ENCODE measurements around the gene SLC22A7. TPM values are rescaled to one million over a fixed set of nuclear protein-coding genes. Genes with fewer than 3 reads are reported as not detected.

SLC22A7 gene
- total RNA-seq, 2 experiments from 2014 or later = not detected

DNA sequence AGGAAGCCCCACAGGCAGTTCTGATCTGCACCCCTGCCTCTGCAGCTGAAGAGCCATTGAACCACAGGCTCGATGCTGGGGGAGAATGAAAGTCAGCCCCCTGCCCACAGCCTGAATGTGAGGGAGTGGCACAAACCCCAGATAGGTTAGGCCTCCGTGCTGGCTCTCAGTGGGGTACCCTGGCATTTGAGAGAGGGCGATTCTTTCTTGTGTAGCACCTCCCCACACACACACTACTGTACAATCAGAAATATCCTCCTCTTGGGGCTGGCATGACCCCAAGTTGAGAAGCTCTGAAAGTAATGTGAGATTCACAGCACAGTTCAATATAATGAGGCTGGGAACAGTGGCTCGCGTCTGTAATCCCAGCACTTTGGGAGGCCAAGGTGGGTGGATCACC is 36.9 kb upstream of the SLC22A7 start:
- no peak for TF ChIP-seq CTCF (IDR thresholded peaks at IDR 0.05)
- POLR2A ChIA-PET = no interaction called here
- peaks cover 2% of the 10 kb centered on the region for H3K27me3 Mint-ChIP-seq
- ATAC-seq (no peak), DNase-seq (no peak)
- peaks cover 7% of the 10 kb centered on the region for H3K4me1 Mint-ChIP-seq (ENCODE audit: low read depth)
- CTCF ChIA-PET = interaction anchor here (4.3 kb wide), 2 partner anchors 137 to 246 kb away, joined by 20 read pairs; no protein-coding TSS in a partner anchor
- H3K9me3 Mint-ChIP-seq = no peaks in the 10 kb centered on the region
- H3K4me3 Mint-ChIP-seq = no peak overlapping the region
- H3K36me3 Mint-ChIP-seq (ENCODE audit: low read depth) = no peaks in the 10 kb centered on the region
- intact Hi-C loops (cut with micrococcal nuclease) = no loop called here
- no peak overlapping the region for H3K27ac Mint-ChIP-seq

DNA sequence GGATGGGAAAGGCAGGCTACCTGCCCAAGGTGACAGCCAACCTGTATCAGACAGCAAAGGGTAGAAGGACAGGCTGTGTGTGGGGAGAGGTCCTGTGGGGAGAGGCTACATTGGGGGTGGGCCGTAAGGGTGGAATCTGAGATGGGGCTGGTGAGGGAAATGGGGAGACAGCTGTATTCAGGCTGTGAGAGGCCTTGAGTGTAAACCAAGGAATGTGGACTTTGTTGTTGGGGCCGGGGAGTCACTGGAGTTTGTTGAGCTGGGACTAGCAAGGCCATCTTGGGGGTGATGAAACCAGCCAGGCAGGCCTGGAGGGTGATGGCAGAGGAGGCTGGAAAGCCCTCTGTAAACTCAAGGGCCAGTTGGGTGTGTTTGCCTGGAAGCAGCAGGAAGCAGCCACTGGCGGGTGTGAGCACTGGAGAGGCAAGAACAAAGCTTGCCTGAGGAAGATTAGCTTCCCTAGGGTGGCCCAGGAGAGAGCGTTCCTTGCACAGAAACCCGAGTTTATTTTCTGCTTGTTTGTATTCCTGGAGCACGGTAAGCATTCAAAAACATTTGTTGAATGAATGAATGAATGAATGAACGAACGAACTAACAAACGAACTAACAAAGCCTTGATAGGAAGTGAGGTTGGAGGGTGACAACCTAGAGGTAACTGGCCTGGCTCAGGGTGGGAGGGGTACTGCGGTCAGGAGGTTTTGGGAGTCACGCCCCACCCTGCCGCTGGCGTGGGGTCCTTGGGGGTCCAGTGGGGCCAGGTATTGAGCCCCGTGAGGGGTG is 35.9 kb upstream of the SLC22A7 start:
- no peaks in the 10 kb centered on the region for H3K9me3 Mint-ChIP-seq
- DNase-seq = no peak
- H3K27me3 Mint-ChIP-seq = peaks cover 2% of the 10 kb centered on the region
- no peak for ATAC-seq
- POLR2A ChIA-PET = interaction anchor here (0.6 kb wide), 1 partner anchor 9 kb away, joined by 3 read pairs; no protein-coding TSS in a partner anchor
- H3K27ac Mint-ChIP-seq = no peak overlapping the region
- CTCF ChIA-PET = interaction anchor here (0.6 to 4.3 kb wide), 8 partner anchors 9 to 245 kb away, joined by 3 to 20 read pairs (median 4); no protein-coding TSS in a partner anchor
- no peaks in the 10 kb centered on the region for H3K36me3 Mint-ChIP-seq (ENCODE audit: low read depth)
- no peak overlapping the region for H3K4me3 Mint-ChIP-seq
- H3K4me1 Mint-ChIP-seq (ENCODE audit: low read depth) = peaks cover 5% of the 10 kb centered on the region
- intact Hi-C loops (cut with micrococcal nuclease) = loop anchor here (2.0 kb wide), 1 partner anchor 137 kb away; no protein-coding TSS in a partner anchor
- no peak for TF ChIP-seq CTCF (IDR thresholded peaks at IDR 0.05)

DNA sequence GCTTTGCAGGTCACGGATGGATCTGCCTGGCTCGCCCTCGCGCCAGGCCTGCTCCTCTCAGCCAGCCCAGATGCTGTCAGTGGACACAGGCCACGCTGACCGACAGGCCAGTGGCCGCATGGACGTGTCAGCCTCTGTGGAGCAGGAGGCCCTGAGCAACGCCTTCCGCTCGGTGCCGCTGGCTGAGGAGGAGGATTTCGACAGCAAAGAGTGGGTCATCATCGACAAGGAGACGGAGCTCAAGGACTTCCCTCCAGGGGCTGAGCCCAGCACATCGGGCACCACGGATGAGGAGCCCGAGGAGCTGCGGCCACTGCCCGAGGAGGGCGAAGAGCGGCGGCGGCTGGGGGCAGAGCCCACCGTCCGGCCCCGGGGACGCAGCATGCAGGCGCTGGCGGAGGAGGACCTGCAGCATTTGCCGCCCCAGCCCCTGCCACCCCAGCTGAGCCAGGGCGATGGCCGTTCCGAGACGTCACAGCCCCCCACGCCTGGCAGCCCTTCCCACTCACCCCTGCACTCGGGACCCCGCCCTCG is 35.2 kb upstream of the SLC22A7 start:
- CTCF ChIA-PET = interaction anchor here (0.6 to 4.3 kb wide), 9 partner anchors 10 to 244 kb away, joined by 3 to 20 read pairs (median 4); partner anchors contain the start of gene CRIP3
- Mint-ChIP-seq H3K27ac (no peak overlapping the region), H3K4me3 (no peak overlapping the region), H3K27me3 (peaks cover 2% of the 10 kb centered on the region), H3K4me1 (ENCODE audit: low read depth) (no peaks in the 10 kb centered on the region), H3K9me3 (no peaks in the 10 kb centered on the region), H3K36me3 (ENCODE audit: low read depth) (no peaks in the 10 kb centered on the region)
- POLR2A ChIA-PET = no interaction called here
- intact Hi-C loops (cut with micrococcal nuclease) = loop anchor here (2.0 kb wide), 1 partner anchor 136 kb away; no protein-coding TSS in a partner anchor
- no peak for TF ChIP-seq CTCF (IDR thresholded peaks at IDR 0.05)
- no peak for ATAC-seq
- DNase-seq = no peak

- Mint-ChIP-seq H3K27me3 (peaks cover 2% of the 10 kb centered on the region), H3K9me3 (no peaks in the 10 kb centered on the region), H3K36me3 (ENCODE audit: low read depth) (no peaks in the 10 kb centered on the region), H3K4me1 (ENCODE audit: low read depth) (no peaks in the 10 kb centered on the region), H3K4me3 (no peak overlapping the region), H3K27ac (no peak overlapping the region)
- peak; percentile 81 for TF ChIP-seq CTCF (IDR thresholded peaks at IDR 0.05)
- CTCF ChIA-PET = interaction anchor here (0.8 to 4.3 kb wide), 12 partner anchors 9 to 243 kb away, joined by 3 to 20 read pairs (median 4); partner anchors contain the start of gene CRIP3
- peak; percentile 87 for DNase-seq
- peak; percentile 100 for ATAC-seq
- POLR2A ChIA-PET = interaction anchor here (0.9 to 1.2 kb wide), 2 partner anchors 64 to 97 kb away, joined by 3 read pairs; no protein-coding TSS in a partner anchor
- intact Hi-C loops (cut with micrococcal nuclease) = loop anchor here (2.0 kb wide), 1 partner anchor 135 kb away; no protein-coding TSS in a partner anchor
Measured at GRCh38 chr6:43263314-43264178, 34.5 kb upstream of the SLC22A7 start.
